ENCODE data around the gene ZHX3.

DNA sequence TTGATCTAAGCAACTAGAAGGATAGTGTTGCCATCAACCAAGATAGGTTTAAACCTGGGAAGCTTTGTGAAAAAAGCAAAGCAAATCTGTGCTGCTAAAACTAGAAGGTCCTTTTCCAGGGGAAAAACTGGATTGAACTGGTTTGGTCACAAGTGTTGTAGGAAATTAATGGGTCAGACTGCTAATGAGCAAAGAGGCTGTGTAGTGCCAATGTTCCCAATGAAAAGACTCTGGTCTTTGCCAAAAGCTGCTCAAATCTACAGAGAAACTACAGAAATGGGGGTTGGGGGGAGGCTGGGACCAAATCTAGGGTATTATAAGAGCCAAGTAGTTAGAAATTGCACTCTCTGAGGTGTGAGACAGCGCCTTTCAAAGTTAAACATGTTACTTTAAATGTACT, 95.2 kb downstream of the ZHX3 start:
- TF ChIP-seq, protein P1, sequence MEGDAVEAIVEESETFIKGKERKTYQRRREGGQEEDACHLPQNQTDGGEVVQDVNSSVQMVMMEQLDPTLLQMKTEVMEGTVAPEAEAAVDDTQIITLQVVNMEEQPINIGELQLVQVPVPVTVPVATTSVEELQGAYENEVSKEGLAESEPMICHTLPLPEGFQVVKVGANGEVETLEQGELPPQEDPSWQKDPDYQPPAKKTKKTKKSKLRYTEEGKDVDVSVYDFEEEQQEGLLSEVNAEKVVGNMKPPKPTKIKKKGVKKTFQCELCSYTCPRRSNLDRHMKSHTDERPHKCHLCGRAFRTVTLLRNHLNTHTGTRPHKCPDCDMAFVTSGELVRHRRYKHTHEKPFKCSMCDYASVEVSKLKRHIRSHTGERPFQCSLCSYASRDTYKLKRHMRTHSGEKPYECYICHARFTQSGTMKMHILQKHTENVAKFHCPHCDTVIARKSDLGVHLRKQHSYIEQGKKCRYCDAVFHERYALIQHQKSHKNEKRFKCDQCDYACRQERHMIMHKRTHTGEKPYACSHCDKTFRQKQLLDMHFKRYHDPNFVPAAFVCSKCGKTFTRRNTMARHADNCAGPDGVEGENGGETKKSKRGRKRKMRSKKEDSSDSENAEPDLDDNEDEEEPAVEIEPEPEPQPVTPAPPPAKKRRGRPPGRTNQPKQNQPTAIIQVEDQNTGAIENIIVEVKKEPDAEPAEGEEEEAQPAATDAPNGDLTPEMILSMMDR (IDR thresholded peaks at IDR 0.05 in 8 of 11, conservative IDR thresholded peaks at IDR 0.05 in 3 of 11), result no peak
- no peak for TF ChIP-seq POLR2A (IDR thresholded peaks at IDR 0.05)

Measured in spleen (tissue), 7 donors.